DND-41 (cell line): ENCODE measurements around the gene MAP1LC3B.

Experiments used
- EZH2 ChIP-seq: IDR thresholded peaks from 3 replicates; pipeline ENCODE4 v1.6.1; 2012; ENCODE audit warnings: borderline replicate concordance, low read depth, mild to moderate bottlenecking, moderate library complexity, low read length, inconsistent platforms; ENCODE audit not compliant: severe bottlenecking
- TF ChIP-seq, protein P1 (sequence below): IDR thresholded peaks from 2 replicates; pipeline ENCODE4 v1.5.1; 2012; ENCODE audit warnings: borderline replicate concordance, low read length, moderate library complexity, mild to moderate bottlenecking; ENCODE audit not compliant: poor library complexity, severe bottlenecking; ENCODE audit errors: extremely low read depth

DNA sequence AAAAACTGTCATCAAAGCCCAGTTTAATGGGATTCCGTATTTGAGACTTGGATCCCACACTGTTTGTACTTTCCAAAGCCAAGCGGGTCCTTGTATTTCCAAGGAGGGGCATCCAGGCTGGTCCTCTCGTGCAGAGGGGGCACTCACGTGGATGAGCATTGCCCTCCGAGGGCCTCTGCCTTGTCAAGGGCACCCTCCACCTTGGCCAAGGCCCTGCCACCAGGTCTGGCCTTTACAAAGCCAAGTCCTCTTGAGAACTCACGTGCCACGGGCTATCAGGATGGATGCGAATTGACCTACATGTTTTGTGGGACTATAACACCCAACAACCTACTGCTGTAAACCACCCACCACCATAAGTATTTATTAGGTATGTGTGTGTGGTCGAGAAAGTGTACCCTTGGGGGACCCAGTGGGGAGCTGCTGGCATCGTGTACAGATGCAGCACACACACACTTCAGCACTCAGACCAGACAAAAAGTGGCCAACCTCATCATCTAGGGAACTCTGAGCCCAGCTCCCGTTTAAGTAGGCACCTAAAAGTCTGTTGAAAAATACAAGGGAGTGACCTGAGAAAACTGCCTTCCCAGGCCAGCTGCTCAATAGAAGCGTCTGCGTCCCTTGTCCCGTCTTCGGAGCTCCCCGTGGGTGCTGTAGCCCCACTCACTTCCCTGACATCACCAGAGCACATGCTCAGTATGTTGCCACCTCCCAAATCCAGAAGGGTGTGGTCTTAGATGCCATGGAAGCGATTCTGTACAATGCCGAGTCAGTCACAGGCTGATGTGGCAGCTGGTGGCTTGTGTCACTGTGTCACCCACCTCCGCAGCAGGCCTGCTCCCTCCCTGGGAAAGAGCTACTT, 12.9 kb downstream of the MAP1LC3B start:
- TF ChIP-seq, protein P1, sequence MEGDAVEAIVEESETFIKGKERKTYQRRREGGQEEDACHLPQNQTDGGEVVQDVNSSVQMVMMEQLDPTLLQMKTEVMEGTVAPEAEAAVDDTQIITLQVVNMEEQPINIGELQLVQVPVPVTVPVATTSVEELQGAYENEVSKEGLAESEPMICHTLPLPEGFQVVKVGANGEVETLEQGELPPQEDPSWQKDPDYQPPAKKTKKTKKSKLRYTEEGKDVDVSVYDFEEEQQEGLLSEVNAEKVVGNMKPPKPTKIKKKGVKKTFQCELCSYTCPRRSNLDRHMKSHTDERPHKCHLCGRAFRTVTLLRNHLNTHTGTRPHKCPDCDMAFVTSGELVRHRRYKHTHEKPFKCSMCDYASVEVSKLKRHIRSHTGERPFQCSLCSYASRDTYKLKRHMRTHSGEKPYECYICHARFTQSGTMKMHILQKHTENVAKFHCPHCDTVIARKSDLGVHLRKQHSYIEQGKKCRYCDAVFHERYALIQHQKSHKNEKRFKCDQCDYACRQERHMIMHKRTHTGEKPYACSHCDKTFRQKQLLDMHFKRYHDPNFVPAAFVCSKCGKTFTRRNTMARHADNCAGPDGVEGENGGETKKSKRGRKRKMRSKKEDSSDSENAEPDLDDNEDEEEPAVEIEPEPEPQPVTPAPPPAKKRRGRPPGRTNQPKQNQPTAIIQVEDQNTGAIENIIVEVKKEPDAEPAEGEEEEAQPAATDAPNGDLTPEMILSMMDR = no peak
- no peak for TF ChIP-seq EZH2
